Ishikawa (cell line): Measurements from ENCODE around the gene MAP3K19.

Experiments
- CEBPB ChIP-seq: IDR thresholded peaks from 2 replicates; pipeline ENCODE4 v1.6.1; 2012
- EGR1 ChIP-seq: IDR thresholded peaks from 2 replicates; pipeline ENCODE4 v1.6.1; 2012
- EP300 ChIP-seq: IDR thresholded peaks from 2 replicates; pipeline ENCODE4 v1.6.1; 2012; ENCODE audit warnings: borderline replicate concordance
- FOXM1 ChIP-seq: IDR thresholded peaks from 2 replicates; pipeline ENCODE4 v1.6.1; 2012; ENCODE audit warnings: low read depth, borderline replicate concordance
- NFIC ChIP-seq: IDR thresholded peaks from 2 replicates; pipeline ENCODE4 v1.6.1; 2012
- TAF1 ChIP-seq: IDR thresholded peaks from 2 replicates; pipeline ENCODE4 v1.6.1; 2012; ENCODE audit warnings: low read depth, mild to moderate bottlenecking
- TCF12 ChIP-seq: IDR thresholded peaks from 2 replicates; pipeline ENCODE4 v1.6.1; 2012; ENCODE audit warnings: low read depth
- YY1 ChIP-seq: IDR thresholded peaks from 2 replicates; pipeline ENCODE4 v1.6.1; 2012; ENCODE audit warnings: low read depth
- ZBTB7A ChIP-seq: IDR thresholded peaks from 2 replicates; pipeline ENCODE4 v1.6.1; 2012; ENCODE audit warnings: low read depth
- TF ChIP-seq, protein P1 (sequence below): IDR thresholded peaks from 2 replicates; pipeline ENCODE4 v1.6.1; 2012
- TF ChIP-seq, protein P2 (sequence below): IDR thresholded peaks from 2 replicates; pipeline ENCODE4 v1.6.1; 2012; ENCODE audit warnings: low read depth, mild to moderate bottlenecking
- TF ChIP-seq, protein P3 (sequence below): IDR thresholded peaks from 2 replicates; pipeline ENCODE4 v1.6.1; 2012

DNA sequence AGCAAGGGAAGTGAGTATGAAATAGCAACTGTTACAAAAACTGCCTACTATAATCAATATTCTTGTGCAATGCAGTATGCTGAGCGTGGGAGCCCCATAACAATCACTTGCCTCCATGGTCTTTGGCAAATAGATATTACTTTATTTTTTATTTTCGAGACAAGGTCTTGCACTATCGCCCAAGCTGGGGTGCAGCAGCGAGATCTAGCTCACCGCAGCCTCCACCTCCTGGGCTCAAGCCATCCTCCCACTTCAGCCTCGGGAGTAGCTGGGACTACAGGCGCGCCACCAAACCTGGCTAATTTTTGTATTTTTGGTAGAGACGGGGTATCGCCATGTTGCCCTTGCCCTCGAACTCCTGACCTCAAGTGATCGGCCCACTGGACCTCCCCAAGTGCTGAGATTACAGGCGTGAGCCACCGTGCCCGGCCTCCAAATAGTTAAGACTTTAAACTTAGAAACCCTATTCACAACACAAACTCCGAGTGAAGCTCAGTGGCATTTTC, 129.8 kb downstream of the MAP3K19 start:
- TF ChIP-seq EP300 (no peak), EGR1 (no peak), NFIC (no peak), TCF12 (no peak), ZBTB7A (no peak), CEBPB (no peak), YY1 (no peak), FOXM1 (no peak), TAF1 (no peak)
- TF ChIP-seq, protein P1, sequence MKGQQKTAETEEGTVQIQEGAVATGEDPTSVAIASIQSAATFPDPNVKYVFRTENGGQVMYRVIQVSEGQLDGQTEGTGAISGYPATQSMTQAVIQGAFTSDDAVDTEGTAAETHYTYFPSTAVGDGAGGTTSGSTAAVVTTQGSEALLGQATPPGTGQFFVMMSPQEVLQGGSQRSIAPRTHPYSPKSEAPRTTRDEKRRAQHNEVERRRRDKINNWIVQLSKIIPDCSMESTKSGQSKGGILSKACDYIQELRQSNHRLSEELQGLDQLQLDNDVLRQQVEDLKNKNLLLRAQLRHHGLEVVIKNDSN: no peak
- TF ChIP-seq, protein P2, sequence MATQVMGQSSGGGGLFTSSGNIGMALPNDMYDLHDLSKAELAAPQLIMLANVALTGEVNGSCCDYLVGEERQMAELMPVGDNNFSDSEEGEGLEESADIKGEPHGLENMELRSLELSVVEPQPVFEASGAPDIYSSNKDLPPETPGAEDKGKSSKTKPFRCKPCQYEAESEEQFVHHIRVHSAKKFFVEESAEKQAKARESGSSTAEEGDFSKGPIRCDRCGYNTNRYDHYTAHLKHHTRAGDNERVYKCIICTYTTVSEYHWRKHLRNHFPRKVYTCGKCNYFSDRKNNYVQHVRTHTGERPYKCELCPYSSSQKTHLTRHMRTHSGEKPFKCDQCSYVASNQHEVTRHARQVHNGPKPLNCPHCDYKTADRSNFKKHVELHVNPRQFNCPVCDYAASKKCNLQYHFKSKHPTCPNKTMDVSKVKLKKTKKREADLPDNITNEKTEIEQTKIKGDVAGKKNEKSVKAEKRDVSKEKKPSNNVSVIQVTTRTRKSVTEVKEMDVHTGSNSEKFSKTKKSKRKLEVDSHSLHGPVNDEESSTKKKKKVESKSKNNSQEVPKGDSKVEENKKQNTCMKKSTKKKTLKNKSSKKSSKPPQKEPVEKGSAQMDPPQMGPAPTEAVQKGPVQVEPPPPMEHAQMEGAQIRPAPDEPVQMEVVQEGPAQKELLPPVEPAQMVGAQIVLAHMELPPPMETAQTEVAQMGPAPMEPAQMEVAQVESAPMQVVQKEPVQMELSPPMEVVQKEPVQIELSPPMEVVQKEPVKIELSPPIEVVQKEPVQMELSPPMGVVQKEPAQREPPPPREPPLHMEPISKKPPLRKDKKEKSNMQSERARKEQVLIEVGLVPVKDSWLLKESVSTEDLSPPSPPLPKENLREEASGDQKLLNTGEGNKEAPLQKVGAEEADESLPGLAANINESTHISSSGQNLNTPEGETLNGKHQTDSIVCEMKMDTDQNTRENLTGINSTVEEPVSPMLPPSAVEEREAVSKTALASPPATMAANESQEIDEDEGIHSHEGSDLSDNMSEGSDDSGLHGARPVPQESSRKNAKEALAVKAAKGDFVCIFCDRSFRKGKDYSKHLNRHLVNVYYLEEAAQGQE: no peak
- TF ChIP-seq, protein P3, sequence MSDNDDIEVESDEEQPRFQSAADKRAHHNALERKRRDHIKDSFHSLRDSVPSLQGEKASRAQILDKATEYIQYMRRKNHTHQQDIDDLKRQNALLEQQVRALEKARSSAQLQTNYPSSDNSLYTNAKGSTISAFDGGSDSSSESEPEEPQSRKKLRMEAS: no peak
